WTC11 (cell line): ENCODE results near the gene NECTIN4.
"Not testable (repeated sequence)": the region's sequence is repeated elsewhere in the genome, so short reads cannot be mapped to it uniquely, and the experiment has no call there.

ENCODE experiments used
- CTCF ChIP-seq: fragments of 200-600 bp; IDR thresholded peaks from 2 replicates; pipeline ENCODE4 v1.8.0; 2022; ENCODE audit warnings: antibody characterized with exemption
- E2F4 ChIP-seq: sonication (generic); formaldehyde crosslinking; IDR thresholded peaks from 2 replicates; pipeline ENCODE4 v1.8.1; 2022; ENCODE audit warnings: low read depth, mild to moderate bottlenecking, moderate library complexity, missing genetic modification reagents, borderline replicate concordance
- NR3C1 ChIP-seq: sonication (generic); formaldehyde crosslinking; conservative IDR thresholded peaks from 2 replicates; pipeline ENCODE4 v1.8.1; 2023; ENCODE audit warnings: low read depth, mild to moderate bottlenecking, missing genetic modification reagents
- USF2 ChIP-seq: sonication (generic); formaldehyde crosslinking; IDR thresholded peaks from 2 replicates; pipeline ENCODE4 v1.8.1; 2023; ENCODE audit warnings: mild to moderate bottlenecking, missing genetic modification reagents, moderate library complexity
- ZNF425 ChIP-seq: fragments of 250-450 bp; sonication (Bioruptor Pico); conservative IDR thresholded peaks from 2 replicates; pipeline ENCODE4 v1.9.0; 2021; ENCODE audit warnings: mild to moderate bottlenecking

- TF ChIP-seq USF2; NR3C1; CTCF; E2F4; ZNF425 (CRISPR knock-in tag): not testable (repeated sequence)
Measured at GRCh38 chr1:161029466-161029865, 59.9 kb downstream of the NECTIN4 start.
